T-helper 2 cell treated with Interferon-gamma antibody and Interleukin-4, amounts not matched to agents 100 ng/mL and 5 ng/mL, for 36 hours (primary cell): ENCODE data around the gene FAM47E. TPM values are rescaled to one million over a fixed set of nuclear protein-coding genes. Genes with fewer than 3 reads are reported as not detected.

ENCODE experiments used
- intact Hi-C: fragments of 100-400 bp; cut with micrococcal nuclease; formaldehyde crosslinking; loops from one replicate; pipeline ENCODE4 v1.15.1; 2023
- total RNA-seq: library from RNA; stranded (reverse); gene quantifications from 2 replicates; pipeline ENCODE4 v1.2.3, GENCODE V29; 2022

Gene FAM47E, protein sequence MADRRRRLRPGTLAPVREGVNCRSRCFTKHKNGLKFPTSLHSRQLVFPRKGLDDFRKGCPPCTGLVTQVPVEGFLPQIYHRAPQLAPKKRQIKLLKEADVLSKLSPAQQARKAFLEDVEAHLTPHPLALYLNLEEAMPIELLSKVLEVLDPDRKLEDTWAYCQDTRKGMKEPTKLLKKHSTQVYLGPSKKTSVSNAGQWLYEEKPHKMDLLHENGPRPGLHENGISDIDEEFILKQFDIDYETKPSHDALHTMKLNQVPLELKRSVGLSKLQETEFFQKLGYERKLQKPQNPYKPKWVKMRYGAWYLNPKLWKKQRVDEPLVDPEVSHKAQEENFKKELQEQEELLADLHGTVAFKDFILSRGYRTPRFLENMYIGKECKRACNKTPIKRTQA
- total RNA-seq, result not detected in 2 replicates

DNA sequence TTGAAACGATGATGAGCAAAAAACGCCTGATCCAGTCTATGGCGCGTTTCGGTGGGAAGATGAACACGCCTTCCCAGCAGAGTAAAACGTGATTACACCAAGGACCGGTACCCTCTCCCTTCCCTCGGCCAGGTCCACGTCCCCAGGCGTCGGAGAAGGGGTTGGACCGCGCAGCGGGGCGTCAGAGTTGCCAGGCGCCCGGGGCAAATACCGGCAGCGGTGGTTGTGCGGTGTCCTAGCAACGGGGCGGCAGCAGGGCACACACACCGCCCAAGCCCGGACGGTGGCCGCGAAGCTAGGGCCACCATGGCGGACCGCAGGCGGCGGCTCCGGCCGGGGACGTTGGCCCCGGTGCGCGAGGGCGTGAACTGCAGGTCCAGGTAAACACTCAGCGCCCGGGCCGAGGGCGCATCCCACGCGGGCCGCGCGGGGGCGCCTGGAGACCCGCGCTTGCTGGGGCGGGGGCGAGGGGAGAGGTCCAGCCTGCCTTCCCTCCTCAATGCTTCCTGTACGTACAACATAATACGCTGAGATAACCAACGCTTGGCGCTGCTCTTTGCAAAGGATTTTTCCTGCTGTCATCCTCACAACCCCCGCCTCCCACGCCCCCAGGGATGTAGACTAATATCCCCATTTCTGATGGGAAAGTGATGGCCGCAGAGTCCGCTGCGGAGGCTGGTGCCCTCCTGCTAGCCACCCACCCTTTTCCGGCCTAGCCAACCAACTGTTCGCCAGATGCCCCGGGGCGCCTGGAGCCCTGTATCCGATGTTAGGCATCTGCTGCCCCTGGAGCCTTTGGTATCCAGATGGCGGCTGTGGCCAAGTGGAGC is at the start of gene FAM47E:
FAM47E (plus strand) TSS at position 281 of the 830 bp plus-strand sequence; CDS start at position 307, 26 bp downstream.
- intact Hi-C loops, result loop anchor here (10.0 kb wide), 1 partner anchor 53 kb away; the partner anchor contains the start of gene STBD1

DNA sequence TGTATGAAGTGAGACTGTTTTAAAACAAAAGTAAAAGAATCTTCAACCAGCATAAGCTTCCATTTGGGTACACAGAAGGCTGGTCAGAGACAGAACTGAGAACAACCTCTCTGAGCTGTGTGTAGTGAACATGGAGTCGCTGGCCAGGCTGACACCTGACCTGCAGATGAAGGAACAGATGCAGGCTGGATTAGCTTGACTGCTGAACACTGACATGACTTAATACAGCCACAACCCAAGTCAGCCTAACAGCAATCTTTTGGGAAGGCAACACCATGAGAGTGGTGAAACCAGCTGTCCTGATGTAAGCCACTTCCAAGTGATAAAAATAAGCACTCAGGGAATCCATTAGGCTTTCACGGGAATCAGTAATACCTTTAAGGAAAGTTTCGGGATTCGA is 48.0 kb upstream of the FAM47E start:
- intact Hi-C loops, result no loop called here

DNA sequence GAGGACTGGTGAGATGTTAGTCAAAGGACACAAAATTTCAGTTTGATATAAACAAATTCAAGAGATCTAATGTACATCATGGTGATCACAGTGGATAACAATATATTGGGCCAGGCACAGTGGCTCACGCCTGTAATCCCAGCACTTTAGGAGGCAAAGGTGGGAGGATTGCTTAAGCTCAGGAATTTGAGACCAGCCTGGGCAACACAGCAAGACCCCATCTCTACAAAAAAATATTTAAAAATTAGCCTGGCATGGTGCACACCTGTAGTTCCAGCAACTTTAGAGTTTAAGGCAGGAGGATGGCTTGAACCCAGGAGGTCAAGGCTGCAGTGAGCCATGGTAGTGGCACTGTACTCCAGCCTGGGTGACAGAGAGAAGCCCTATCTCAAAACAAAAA is 46.6 kb upstream of the FAM47E start:
- intact Hi-C loops, result no loop called here

DNA sequence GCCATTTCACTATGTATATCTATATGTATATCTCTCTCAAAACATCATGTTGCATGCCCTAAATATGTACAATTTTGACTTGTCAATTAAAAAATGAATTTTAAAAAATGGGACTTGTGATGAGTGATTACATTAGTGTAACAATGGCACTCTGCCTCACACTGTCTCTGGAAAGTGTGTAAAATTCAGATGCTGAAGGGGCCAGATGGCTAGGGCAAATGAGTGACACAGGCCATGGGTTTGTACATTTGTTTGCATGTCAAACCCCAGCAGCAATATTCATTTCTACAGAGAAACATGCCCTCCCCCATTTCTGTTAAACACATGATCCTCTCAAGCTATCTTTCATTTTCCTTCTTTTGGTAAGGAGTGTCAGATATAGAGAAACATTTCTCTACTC is 46.0 kb upstream of the FAM47E start:
- intact Hi-C loops, result no loop called here

DNA sequence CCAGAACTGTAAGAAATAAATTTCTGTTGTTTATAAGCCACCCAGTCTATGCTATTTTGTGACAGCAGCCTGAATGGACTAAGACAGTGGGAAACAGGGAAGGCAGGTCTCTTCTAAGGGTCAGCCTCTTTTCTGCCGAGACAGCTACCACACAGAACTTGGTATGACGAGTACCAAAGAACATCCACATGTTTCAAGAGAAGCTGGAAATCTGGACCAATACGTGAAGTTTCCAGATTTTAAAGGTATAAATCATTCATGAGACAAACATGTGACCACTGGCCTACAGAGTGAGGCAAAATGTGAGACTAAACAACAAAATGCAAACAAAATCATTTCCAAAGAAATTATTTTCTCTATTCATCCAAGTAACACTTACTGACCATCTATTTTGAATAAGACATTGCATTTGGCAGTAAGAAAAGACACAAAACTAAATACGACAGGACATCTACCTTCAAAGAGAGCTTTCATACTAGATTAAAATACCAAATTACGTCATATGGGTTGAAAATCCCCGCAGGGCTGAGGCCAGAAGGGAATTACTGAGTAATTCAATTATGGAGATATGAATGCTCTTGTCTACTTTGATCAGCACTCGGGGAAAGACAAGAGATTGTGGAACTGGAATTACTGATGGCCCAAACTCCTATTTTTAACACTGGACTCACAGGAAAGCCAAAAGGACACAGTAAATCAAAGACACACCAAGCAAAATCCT is 45.1 kb upstream of the FAM47E start:
- intact Hi-C loops, result no loop called here

DNA sequence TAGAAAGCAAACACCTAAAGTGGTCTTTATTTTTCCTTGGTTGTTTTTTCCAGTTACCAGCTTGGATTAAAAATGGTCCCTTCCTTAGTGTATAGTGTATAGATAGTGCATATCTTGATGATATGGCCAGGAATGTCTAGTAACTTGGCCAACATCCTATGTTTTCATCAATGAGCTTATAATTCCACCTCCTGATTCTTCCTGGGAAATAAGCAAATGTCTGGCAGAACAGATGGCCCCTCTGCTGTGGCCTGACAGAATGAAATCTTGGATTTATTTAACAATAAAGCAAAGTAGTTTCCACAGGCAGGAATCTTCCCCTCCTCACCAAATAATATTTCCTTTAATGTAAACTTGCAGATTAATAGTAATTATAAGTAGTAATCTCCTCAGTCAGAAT is 44.0 kb upstream of the FAM47E start:
- intact Hi-C loops, result no loop called here

DNA sequence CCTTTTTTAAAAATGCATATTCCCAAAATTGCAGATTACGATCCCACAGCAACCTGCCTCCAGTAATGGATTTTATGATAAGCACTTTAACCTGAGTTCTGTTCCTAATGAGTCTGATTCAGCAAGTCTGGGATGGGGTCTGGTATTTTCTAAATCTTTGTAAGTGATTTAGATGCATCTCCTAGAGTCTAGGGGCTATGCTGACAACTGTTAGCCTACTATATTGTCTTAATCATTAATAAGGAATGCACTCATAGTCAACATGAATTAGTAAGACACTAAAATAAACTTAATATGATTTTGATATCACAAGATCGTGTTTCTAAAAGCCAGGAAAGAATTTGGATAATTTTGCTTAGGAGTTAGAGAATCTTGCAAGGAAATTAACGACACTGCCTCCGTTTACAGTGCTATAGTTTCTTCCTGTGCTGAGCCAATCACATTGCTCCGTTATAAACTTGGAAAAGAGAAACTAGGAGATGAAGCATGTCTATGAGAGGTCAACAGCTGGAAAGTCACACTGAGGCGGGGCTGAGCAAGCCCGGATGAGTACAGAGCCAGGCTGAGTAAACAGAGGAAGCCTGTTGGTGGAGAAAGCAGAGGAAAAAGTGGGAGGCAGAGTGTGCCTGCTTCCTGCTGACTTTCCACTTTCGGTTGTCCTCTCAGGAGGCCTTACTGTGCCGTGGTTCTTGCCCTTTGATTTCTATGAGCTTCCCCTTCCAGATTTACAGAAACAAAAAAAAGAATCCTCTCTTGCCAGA is 43.3 kb upstream of the FAM47E start:
- intact Hi-C loops, result no loop called here

DNA sequence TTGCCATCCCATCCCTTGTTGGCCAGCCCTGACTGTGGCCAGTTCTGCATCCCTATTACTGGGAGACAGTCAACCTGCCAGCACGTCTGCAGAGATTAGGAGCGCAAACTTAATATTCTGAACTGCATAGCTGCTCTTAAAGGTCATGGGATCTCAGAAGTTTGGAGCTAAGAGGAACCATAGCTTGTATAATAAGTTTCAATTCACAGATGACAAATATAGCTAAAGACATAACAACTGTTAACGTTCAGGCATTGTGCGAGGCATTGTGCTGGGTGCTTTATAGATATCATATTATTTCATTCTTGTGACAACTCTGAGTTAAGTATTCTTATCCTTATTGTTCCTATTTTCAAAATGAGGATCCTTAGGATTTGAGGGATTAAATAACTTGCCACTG is 41.6 kb upstream of the FAM47E start:
- intact Hi-C loops, result loop anchor here (5.0 kb wide), 2 partner anchors 218 to 867 kb away; partner anchors contain the start of genes CCNI and SDAD1

DNA sequence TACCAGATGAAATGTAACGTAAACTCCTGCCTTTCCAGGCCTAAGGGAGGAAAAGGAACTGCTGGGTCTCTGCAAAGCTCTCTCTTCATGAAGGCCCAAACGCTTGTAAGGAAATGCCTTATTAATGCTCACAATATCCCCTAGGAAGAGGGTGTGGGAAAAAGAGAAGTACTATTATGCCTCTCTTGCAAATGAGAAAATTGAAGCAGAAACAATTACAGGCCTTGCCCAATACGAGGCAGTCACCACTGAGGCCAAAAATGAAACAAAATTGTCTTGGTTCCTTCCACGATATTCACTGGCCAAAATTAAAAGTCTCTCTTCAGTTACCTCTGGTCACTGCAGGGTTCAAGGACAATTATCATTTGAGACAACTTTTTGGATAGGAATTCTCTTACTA is 41.1 kb upstream of the FAM47E start:
- intact Hi-C loops, result loop anchor here (5.0 kb wide), 2 partner anchors 218 to 867 kb away; partner anchors contain the start of genes CCNI and SDAD1

DNA sequence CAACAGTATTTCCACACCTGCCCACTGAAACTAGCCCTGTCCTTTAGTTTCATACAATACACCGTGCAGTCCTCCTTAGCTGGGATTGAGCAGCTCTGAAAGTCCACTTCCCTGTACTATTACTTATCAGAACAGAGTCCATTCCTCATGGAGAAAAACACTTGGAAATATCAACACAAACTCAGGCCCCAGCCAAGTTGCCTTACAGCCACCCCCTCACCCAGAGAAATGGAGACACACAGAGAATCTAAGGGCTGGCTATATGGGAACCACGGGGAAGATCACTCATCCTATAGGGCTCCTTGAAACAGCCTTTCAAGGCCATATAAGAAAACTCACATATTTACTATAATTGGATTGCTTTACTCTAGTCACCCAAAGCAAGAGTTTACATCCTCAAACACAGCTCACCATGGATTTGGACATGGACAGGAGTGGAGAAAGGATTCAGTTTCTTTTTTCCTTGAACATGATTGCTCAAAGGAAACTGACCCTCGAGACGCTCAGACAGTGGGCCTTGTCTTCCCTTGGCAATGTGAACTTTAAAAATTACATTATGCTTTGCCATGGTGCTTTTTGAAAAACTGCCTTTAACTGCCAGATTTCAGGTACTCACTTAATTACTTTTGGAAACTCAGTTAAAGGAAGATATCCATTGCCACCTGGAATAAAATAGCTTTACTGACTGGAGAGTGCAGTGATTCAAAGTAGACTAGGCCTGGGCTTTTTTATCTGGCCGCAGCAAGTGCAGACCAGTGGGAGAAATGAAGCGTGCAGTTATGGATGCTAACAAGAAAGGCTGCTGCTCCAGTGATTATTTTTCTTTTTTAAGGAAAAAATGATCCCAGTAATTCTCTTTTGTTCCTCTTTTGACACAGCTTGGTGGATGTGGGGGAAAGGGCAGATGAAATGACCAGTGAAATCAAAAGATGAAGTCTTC is 39.5 kb upstream of the FAM47E start:
- intact Hi-C loops, result loop anchor here (2.0 to 5.0 kb wide), 3 partner anchors 95 to 865 kb away; partner anchors contain the start of genes CCNI, SDAD1 and STBD1

DNA sequence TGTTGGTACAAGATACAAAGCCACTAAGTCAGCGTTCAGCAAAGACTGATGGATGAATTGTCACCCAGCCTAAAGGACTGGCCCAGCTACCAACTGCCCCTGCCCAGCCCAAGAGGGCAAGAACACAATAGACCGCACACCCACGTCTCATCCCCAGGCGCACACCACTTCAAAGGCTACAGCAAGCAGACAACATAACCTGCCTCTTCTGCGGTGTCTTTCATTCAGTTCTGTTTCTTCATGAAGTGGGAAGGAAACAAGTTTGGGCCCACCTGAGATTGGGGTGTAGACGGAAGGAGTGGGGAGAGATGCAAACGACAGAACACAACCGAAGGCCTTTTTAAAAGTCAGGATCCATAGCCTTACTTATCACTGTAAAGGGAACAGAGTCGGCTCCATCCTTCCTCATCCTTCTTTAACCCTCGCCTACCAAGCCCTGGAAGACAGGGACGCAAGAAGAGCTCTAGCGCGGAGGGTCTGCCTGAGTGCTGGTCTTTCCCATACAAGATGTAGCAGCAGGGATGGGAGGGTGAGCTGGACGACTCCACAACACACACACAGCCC is 38.6 kb upstream of the FAM47E start:
- intact Hi-C loops, result loop anchor here (1.0 to 5.0 kb wide), 4 partner anchors 65 to 864 kb away; partner anchors contain the start of genes CCNI, NUP54, SDAD1 and STBD1

DNA sequence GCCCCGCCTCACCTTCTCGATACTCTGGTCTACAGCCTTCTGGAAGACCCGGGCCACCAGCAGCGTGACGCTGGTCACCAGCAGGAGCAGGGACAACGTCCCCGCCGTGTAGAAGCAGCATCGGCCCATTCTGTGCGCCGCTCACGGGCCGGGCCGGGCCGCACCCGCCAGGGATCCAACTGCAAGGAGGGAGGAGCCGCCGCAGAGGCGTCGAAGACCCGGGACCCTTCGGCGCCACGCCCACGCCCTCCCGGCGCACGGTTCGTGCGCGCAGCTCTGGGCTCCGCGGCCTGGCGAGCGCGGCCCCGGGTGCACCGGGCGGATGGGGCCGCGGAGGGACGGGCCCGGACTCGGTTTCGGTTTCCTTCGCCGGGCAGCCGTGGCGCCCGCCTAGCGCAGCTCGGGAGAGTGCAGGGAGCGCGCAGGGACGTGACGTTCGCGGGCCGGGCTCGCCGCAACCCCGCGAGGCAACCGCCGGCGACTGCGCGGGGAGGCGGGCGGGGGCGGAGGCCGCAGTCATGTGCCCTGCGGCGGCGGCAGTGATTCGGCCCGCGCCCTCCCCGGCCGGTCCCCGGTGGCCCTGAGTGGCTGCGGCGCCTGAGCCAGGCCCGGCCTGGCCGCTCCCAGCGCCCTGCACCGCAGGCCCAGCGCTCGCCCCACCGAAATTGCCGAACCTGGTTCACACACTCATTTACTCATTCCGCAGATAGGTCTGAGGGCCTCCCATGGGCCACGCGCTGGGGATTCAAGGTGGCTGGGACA is 37.9 kb upstream of the FAM47E start, which contains the start of gene SCARB2:
SCARB2 (minus strand) TSS at position 410 of the 762 bp plus-strand sequence; CDS start at position 129, 281 bp downstream.
- intact Hi-C loops, result loop anchor here (1.0 to 5.0 kb wide), 5 partner anchors 35 to 864 kb away; partner anchors contain the start of genes CCNI, NUP54, SDAD1 and STBD1

DNA sequence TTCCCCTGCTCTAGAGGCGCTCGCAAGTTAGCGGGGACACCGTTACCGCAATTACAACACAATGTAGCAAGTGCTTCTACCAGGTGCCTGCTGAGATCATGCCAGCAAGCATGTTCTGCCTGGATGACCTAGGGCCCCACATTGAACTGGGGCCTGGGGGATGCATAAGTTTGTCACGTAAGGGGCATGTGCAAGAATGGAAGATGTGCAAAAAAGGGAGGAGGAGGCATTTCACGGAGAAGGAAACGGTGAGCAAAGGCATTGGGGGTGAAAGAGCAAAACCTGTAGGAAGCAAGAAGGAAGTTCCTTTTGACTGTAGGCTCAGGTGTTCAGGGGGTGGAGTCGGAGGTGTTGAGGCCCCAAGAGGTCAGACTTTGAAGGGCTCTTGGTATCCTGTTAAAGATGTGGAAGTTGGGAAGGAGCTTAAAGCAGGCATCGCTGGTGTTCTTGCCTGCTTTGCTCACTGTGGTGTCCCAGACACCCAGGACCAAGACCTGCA is 37.3 kb upstream of the FAM47E start:
- intact Hi-C loops, result loop anchor here (2.0 to 5.0 kb wide), 3 partner anchors 35 to 863 kb away; partner anchors contain the start of genes CCNI and SDAD1

DNA sequence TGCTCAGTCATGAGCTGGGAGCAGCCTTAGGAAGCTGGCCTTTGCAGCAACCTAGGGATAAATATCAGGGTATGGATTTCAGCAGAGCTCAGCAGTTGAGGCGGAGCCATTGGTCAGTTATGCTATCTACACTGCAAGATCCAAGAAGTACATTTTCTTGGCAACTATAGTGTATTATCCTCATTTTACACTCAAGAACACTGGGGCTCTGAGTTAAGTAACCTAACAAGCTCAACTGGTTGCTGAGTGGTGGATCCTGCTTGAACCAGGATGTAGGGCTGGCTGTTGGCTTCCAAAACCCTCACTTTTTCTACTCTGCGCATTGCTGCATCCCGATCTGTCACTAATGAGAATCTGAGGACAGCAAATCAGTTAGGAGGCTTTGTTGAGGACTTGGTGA is 36.4 kb upstream of the FAM47E start:
- intact Hi-C loops, result loop anchor here (2.0 kb wide), 1 partner anchor 36 kb away; no protein-coding TSS in a partner anchor

DNA sequence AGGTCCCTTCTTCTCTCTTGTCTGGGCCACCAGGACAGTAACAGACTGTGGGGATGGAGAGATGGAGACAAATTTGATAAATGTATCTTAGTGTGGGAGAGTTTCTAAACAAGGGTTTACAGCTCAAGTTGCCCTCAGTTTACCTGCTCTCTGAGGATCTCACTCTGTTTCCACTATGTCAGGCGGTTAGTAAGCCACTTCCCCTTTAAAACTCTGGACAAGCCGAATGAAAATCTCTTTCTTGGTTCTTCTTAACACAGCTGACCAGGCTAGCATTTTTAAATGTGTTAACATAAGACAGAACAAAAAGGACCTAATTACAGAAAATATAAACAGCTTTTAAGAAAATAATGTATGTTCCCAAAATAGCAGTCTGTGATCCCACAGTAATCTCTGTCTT is 35.0 kb upstream of the FAM47E start:
- intact Hi-C loops, result no loop called here

DNA sequence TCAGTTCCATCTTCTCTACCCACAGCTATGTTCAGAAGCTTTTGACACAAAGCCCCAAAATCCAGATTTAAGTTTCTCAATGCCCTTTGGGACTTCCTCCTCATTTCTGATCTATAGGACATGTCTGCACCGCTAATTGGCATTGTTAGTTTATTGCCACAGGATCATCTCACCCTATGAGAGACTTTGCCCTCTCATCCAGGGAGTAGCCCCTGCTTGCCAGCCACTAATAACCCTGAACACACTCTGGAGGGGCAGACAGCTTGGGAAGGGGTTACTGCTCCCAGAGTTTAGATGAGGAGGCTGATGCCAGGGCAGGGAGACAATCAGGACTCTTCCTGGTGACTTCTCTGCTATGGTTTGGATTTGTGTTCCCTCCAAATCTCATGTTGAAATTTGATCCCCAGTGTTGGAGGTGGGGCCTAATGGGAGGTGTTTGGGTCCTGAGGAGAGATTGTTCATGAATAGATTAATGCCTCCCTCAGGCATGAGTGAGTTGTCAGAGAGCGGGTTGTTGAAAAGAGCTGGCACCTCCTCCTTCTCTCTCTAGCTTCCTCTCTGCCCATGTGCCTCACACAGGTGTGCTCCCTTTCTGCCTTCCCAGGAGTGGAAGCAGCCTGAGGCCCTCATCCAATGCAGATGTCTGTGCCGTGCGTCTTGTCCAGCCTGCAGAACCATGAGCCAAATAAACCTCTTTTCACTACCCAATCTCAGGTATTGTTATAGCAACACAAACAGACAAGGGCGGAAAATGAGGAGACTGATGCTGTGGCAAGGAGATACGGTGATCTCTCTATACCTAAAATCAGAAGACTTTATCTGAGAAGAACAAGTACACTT is 34.3 kb upstream of the FAM47E start:
- intact Hi-C loops, result no loop called here
